ENCODE measurements around the gene POP4.

GRCh38 chr19:29617366-29618266 is 11.5 kb downstream of the POP4 start:
- TF ChIP-seq CTCF (IDR thresholded peaks at IDR 0.05) = no peak
- TF ChIP-seq POLR2AphosphoS5 (IDR thresholded peaks at IDR 0.05; ENCODE audit: insufficient read depth in 1 of 2, low read depth in 1 of 2) = no peak
